Activated CD4-positive, alpha-beta T cell treated with anti-CD3 and anti-CD28 coated beads for 48 hours (primary cell): Measurements from ENCODE around the gene WNT5B.
A peak's percentile ranks its signal among the peaks of the same experiment; 100 is the strongest.
"Not testable (repeated sequence)": the region's sequence is repeated elsewhere in the genome, so short reads cannot be mapped to it uniquely, and the experiment has no call there.

Experiments
- DNase-seq: peaks from one replicate; pipeline ENCODE4 v3.0.0-alpha.2; 2020

Gene WNT5B

DNA sequence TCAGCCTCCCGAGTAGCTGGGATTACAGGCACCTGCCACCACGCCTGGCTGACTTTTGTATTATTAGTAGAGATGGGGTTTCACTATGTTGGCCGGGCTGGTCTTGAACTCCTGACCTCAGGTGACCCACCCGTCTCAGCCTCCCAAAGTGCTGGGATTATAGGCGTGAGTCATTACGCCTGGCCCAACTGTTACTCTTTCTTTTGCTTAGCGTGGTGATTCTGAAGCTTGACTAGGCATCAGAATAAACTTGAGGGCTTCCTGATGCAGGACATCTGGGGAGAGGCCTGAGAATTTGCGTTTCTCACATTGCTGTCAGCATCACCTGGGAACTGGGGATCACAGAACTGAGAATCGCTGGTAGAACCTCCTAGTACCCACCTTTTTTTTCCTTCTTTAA, 26.3 kb upstream of the WNT5B start:
- not testable (repeated sequence) for DNase-seq

DNA sequence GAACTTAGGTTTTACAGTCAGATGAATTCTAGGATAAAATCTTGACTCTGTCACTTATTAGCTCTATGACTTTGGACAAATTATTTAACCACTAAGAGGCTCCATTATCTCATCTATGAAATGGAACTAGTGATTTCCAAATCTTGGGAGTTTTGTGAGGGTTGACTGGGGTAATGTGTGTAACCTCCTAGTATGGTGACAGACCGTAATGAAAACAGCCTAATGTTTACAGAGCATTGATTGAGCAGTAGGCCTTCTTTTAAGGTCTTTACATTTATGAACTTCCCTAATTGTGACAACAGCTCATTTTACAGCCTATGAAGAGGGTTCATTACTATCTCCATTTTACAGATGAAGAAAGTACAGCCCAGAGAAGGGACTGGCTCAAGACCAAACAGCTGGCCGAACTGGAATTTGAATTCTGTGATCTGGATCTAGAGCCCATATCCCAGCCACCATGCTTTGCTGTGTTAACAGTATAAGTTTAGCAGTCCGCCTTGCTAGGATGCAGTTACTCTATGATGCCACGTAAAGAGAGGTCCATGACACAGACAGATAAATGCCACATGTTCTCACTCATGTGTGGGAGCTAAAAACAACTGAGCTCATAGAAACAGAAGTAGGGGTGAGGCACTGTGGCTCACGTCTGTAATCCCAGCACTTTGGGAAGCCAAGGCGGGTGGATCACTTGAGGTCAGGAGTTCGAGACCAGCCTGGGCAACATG, 25.6 kb upstream of the WNT5B start:
- DNase-seq = no peak

DNA sequence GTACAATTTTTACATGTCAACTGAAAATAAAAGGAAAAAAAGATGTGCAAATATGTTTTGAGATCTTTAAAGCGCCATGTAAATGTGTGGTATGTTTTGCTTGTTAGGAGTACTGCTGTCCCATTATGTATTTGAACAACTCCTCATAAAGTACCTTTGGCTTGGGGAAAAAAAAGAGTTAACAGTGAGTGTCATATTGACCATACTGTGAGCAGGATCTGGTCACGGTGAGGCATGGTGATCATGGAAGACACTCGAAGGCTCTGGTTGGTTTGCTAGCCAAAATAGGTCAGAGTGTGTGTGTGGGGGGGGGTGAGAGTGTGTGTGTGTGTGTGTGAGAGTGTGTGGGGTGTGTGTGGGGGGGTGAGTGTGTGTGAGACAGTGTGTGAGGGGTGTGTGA, 24.6 kb upstream of the WNT5B start:
- no peak for DNase-seq

DNA sequence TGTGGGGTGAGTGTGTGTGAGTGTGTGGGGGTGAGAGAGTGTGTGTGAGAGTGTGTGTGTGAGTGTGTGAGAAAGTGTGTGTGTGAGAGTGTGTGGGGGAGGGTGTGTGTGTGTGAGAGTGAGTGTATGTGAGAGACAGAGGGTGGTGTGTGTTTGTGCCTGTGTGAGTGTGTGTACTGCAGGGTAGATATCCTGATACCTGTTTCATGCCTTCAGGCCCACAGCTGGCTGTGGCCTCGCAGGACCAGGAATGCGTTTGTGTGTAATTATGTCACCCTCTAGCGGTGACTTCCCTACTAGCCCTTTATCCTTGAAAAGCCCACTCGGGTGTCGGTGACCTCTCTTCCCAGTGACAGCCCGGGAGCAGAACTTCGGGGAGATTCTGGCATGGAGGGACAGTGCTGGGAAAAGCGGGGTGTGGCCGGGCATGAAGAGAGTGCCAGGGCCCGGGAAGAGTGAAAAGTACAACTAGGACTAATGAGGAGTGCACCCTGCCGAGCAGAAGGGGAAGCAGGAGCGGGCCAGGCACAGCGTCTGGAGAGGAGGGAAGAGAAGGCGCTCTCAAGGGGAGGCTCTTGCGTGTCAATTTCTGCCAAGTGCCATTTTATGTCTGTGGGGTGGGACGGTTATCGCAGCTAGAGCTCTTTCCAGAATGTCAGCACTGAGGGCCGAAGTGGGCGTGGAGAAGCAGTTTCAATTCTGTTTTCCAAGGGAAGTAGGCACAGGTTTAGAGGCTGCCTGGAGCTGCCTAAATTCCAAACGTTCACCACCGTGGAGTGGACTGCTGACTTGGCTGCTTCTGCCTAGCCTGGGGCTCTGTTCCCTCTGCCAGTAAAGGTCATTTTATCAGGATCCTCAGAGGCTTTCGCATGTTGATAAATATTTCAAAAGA, 23.7 kb upstream of the WNT5B start:
- DNase-seq = peak; percentile 60

DNA sequence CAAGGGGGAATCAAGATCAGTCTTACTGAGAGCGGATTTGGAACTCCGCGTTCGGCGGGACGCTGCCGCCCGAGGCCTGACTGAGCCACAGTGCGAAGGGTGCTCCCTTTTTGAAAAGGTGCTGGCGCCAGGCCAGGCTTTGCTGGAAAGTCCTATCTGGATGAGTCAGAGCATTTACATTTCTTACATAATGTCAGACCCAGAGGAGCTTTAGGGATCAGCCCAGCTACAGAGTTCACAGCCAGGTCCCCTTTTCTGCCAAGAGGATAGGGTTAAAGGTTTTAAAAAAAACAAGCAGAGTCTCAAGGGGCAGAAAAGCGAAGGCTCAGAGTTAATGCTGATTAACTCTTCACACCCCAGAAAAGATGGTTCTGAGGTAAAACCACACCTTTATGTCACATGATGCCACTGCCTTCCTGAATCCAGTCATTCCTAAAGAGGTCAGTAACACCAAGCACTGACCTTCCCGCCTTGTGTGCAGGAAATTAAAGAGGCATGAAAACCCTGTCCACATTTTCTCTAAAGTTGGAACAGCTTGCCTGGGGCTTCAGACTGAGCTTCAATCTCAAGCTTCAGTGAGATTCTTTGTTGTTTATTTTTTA, 22.9 kb upstream of the WNT5B start:
- peak; percentile 79 for DNase-seq

DNA sequence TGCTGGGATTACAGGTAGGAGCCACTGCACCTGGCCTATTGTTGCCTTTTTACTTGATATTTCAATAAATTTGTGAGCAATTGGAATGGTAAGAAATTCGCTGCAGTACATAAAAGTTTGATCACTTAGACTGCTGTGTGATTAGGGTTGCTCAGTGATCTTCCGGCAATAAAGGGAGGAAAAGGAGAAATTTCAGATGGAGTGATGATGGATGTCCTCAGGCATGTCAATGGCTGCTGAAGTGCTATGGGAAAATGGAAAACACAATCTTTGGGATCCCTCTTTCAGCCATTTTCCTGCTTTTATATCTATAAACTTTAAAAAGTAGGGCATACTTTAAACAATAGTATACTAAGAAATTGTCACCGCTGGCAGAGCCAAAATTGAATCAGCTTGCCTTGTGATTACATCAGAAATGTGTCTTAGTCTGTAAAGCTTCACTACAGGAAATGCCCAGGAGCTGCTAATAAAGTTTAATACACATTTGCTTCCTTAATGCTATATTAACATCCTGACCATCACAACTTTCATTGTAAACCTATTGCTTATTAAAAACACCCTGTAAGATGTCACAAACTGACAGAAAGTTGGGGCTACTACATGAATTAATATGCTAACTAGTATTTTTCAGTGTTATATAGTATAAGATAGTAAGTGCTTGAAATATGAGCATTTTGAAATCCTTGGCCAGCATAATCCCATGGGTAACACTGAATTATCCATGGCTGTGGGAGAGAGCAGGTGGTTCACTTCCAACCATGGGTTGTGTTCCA, 20.9 kb upstream of the WNT5B start:
- no peak for DNase-seq

DNA sequence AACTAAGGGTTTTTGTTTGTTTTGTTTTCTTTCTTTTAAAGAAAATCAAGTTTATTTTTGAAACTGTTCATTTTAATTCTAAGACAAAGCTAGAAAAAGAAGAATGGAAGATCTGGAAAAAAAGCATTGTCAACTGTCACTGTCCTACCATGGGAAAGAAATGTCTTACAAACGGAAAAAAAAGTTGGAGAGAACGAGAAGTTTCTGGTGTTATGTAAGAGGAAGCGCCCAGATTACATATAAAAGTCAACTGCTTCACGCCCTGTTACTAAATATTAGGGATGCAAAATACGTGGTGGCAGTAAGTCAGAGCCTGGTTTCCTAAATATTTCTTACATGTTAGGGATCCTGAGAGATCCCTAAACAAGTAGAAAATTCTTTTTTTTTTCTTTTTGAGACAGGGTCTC, 20.3 kb upstream of the WNT5B start:
- no peak for DNase-seq

DNA sequence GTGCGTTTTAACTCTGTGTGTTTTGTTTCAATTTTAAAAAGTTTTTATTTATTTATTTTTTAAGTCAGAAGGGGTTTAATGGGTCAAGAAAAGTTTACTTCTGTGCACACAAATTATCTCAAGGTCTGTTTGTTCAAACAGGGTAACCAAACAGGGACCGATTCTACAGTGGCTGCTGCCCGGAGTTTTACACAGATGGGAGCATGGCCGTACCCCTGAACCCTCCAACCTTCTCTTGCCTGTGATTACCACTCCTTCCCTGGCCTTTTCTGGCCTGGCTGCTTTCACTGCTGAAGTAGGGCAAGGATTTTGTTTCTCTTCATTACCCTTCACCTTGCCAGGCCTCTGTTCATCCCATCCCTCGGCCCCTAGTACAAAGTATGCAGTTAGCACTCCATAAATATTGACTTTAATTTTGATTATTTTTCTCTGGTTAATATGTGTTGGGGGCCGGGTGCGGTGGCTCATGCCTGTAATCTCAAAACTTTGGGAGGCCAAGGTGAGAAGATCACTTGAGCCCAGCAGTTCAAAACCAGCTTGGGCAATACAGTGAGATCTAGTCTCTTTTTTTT, 18.9 kb upstream of the WNT5B start:
- DNase-seq = no peak

DNA sequence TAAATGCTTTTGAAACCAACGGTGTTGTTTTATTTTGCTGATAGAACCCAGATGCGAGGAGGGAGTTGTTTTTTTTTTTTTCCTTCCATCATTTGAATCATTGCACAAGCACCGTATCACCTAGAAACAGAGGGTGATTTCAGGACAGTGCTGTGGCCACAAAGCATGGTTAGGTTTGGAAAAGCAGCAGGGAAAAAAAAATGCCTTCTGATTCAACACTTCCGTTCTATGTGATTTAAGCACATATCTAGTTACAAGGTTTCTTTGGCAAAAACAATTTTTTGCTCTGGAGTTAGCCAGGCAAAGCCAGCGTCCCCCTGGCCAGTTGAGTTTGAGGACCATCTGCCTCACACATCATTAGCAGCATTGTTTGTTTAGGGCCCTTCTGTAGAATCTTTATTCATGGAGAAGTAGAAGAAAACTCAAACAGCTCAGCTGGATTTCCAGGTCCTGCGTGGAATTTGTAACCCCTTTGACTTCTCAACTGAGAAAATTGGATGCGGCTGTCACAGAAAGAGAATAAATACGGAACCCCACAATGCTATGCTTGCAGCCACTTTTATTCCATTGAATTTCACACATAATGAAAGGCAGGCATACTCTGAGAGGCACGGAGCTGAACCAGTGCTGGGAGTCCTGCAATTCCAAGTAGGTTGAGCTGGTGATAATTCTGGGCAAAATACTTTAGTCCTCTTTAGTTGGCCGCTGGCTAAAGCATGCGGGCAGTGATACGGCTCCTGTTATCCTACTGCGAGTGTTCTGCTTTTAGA, 17.0 kb upstream of the WNT5B start:
- no peak for DNase-seq

DNA sequence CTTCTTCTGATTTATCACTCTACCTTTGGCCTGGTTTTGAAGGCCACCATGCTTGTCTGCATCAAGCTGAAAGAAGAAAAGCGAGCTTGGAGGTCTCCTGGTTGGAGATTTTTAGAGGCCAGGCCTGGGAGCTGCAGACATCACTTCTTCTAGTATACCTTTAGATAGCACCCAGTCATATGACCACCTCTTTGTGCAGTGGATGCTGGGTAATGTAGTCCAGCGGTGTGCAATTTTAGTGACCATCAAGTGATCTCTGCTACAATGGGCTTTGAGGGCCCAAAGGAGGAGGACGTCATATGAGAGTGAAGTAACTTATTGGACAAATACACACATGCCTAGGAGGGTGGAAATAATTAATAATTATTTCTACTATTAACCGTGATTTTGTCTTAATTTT, 15.2 kb upstream of the WNT5B start:
- no peak for DNase-seq

DNA sequence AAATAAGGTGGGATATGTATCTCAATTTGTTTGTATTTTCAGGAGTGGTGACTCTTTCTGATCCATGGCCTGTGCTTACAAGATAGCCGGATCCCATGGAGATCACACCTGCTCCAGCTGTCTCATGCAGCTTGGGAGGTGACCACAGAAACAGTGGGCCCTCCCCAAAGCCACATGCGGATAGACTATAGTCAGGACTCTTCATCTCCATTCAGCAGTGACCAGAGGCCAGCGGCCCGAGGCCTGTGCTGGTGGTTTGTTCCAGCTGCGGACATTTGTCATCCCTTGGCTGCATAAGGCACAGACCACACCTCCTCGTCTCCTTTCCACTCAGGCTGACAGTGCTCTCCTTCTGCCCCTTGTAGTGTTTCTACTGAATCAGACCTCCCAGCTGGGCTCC, 14.7 kb upstream of the WNT5B start:
- no peak for DNase-seq

DNA sequence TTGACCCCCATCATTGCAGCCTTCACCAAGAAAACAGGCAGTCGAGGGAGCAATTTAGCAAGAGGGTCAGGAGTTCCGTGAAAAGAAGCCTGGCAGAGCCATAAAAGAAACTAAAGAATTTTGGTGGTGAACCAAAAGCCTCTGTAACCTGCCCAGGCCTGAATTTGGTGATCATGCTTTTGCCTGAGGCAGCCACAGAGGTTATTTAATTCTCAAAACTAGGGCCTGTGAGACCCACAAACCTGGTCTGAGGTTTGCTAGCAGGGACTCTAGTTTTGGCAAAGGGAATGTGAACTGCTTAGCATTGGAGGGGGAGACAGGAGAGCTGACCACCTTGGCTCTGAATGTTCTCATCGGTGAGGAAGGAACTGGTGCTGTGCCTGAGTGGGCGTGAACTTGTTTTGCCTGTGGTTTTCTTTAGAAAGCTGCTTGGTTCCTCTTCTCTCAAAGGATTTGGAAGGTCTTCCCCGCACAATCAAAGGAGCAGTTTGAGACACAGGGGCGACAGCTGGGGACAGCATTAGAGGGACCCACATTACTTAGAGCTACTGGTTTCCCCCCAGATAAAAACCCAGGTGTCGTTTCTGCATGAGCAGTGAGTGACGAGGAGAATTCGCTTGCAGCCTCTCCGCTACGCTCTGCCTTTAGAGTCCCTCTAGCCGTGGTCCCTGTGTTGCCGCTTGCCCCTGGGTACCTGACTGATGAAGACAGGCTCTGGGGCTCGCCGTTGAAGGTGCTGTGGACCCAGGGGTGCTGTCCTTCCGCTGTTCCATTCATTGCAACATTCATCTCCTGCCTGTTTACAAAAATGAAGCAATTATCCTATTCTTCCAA, 12.6 kb upstream of the WNT5B start:
- DNase-seq = no peak

DNA sequence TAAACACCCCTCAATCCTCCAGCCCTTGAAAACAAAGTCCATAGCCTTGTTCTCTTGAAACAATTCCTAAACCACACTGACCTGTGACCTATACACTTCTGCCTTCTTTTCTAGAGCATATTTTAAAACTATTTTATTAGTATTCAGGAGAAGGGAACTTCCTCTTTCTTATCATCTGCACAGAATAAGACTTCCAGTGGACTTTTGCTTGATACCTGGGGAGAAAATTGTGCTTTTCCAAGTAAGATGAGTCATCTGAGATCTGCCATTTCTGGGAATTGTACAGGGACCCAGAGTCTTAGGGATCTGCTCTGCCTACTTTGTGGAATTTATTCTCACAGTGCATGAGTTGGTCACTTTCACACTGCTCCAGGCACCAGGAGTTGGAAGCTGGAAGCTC, 10.5 kb upstream of the WNT5B start:
- DNase-seq = no peak

DNA sequence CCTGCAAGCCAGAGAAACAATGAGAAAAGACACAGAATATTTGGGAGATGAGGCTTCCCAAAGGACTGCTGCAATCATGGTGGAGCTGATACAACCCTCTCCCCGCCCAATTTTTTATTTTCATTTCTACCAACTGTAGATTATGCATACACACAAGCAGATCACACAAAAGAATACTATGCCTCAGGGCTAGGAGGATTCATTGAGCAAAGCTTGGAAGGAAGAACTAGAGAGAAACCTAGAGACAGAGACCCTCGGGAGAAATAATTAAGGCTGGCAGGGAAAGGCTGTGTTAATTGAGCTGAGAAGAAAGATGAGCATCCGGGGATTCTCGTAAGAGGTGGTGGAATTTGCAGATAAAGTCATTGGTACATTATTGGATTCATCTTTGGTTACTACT, 9.9 kb upstream of the WNT5B start:
- no peak for DNase-seq

DNA sequence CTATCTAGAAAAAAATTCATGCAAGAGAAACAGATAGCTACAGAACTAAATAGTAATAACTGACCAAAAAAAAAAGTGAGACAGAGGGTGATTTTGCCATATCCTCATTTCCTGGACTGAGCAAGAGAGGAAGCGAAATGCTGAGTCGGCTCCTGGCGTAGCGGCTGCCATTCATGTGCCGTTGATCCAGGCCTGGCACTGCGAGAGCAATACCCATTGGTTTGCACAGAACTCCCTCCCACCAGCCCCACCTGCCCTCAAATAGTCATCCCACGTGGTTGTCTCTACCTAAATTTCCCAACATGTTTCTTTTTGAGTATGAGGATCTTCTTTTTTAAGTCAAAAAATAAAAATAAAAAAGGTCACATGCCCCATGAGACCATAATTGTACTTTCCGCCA, 9.4 kb upstream of the WNT5B start:
- peak; percentile 47 for DNase-seq

DNA sequence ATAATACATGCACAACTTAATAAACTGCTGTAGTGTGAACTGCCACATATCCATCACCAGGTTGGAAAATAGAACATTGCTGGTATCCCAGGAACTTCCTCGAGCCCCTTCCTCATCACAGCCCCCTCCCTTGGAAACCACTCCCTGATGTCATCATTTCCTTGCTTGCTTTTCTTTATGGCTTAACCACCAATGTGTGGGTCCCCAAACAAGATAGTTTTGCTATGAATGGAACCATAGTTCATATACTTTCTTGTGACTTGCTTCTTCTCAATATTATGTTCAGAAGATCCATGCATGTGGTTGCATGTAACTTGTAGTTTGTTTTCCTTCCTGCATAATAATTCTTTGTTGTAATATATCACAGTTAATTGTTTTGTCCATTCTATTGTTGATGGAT, 8.9 kb upstream of the WNT5B start:
- DNase-seq = no peak

DNA sequence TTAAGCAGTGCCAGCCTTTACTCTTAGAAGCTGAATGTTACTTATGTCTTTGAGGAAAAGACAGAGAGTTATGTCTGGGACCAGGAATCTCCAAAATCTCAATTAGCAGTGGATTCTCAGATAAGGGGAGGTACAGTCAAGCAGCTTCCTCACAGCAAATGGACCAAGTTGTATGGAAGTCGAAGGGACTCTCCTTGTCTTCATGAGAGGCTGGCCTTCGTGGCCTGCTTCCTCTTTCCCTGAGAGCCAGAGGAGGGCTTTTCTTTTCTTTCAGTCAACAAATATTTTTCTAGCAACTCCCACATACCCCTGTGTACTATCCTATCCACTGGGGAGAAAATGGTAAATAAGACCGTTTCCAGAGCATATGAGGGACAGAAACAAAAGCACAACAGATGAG, 6.6 kb upstream of the WNT5B start:
- no peak for DNase-seq

DNA sequence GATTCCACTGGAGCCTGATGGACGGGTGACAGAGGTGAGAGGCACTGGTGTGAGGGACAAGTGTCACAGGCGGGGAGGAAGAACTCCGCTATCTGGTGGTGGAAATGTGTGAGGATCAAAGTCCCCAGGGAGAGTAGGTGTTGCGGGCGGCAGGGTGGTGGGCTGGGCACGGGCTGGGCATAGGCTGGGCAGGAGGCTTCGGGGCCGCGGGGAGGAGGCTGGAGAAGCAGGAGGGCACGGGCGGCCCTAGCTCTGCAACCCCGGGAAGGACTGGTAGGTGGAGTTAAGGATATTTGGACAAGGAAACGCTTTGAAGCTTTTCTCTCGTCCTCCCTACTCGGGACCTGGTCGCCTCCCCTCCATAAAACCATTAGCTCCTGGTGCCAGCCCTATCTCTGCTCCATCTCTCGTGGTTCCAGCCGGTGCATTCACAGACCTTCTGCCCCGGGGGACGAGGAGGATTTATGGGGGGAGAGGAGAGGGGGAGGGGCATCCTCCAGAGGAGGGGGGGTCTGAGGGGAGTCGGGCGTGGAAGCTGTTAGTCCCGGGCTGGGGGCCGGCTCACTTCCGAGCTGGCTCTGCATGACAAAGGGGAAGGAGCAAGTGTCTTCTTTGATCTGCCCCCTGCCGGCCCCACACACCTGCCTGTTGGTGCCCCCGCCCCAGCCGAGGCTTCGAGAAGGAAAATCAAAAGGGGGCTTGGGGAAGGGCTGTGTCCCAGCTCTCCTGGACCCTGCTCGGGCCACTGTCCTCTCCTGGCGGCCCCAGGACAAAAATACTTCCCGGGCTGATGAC, 504 bp downstream of the WNT5B start:
- DNase-seq = peak; percentile 10

DNA sequence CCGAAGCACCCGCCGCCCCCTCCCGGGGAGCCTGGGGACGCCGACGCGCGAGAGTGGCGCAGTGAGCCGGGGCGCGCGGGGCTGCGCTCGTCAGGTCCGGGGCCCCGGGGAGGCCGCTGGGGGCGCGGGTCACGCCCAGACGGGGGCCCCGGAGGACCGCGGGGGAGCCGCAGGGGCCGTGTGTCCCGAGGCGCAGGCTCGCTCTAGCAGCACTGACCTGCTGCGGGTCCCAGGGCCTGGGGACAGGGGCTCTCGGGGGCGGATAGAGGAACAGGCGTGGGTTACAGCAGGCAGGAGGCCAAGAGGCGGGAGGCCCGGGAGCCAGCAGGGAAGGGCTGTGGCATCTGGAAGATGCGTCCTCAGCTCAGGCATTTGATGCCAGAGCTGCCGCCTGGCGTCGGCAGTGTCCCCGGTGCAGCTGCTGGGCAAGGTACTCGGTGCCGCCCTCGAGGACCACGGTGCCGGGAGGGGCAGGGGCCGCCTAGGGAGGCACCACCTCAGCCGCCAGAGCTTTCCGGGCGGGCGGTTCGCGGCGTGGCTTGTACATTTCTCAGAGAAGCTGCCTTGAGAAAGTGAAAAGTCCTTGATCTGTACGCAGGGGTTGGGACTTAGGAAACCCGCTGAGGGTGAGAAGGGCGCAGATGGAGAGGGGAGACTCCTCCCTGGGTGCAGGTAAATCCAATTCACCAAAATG, 1.2 kb downstream of the WNT5B start:
- DNase-seq = peak; percentile 19
